Body of pancreas (tissue), 4 donors: ENCODE measurements around the gene FAM50A. TPM values are rescaled to one million over a fixed set of nuclear protein-coding genes. Genes with fewer than 3 reads are reported as not detected.
"Not testable (repeated sequence)": the region's sequence is repeated elsewhere in the genome, so short reads cannot be mapped to it uniquely, and the experiment has no call there.

Experiments used
- ATAC-seq: fragments of 150-250 bp; one replicate; pipeline ENCODE4 v1.9.1; 2016
- DNase-seq, 4 donors: peaks; one replicate each; pipeline ENCODE4 v3.0.0-alpha.2; 2019
- H3K27ac ChIP-seq, 4 donors: fragments of 200-600 bp; sonication (generic); 1 replicate in 3 of 4; 2 replicates in 1 of 4; pipeline versions ENCODE4 v1.5.1 to v1.6.1; 2016 to 2019; ENCODE audit warnings: mild to moderate bottlenecking in 1 of 4, mixed read lengths in 1 of 4, moderate library complexity in 1 of 4
- H3K27me3 ChIP-seq, 2 donors: fragments of 200-600 bp; sonication (generic); one replicate each; pipeline ENCODE4 v1.6.0; 2016; ENCODE audit warnings: mild to moderate bottlenecking in 1 of 2
- H3K36me3 ChIP-seq, 2 donors: fragments of 200-600 bp; sonication (generic); replicated peaks in 1 of 2; 2 replicates each; pipeline ENCODE4 v1.5.1; 2016; ENCODE audit warnings: low read depth in 2 of 2; ENCODE audit not compliant: insufficient read depth in 1 of 2
- H3K4me1 ChIP-seq: fragments of 200-600 bp; sonication (generic); one replicate; pipeline ENCODE4 v1.6.0; 2016
- H3K4me3 ChIP-seq, 2 donors: fragments of 200-600 bp; sonication (generic); 1 replicate in 1 of 2; 2 replicates in 1 of 2; pipeline ENCODE4 v1.5.1; 2016 to 2019
- H3K9me3 ChIP-seq, 3 donors: fragments of 200-600 bp; sonication (generic); 1 replicate in 2 of 3; 2 replicates in 1 of 3; pipeline ENCODE4 v1.5.1; 2016
- CTCF ChIP-seq, 7 experiments: fragments of 450-650 bp in 4 of 7; fragments of 200-600 bp in 3 of 7; sonication (generic) in 3 of 7; IDR thresholded peaks; one replicate each; pipeline ENCODE4 v1.5.1; 2016 to 2019; ENCODE audit warnings: antibody characterized with exemption in 7 of 7
- POLR2A ChIP-seq, 3 donors: fragments of 450-650 bp; IDR thresholded peaks; one replicate each; pipeline ENCODE4 v1.6.1; 2016; ENCODE audit warnings: antibody characterized with exemption in 3 of 3, mild to moderate bottlenecking in 2 of 3
- WGBS, 2 donors: methylation state at CpG; one replicate each; pipeline ENCODE4 v1.1.5; 2017; 5-methylcytosine and 5-hydroxymethylcytosine counted together
- intact Hi-C: fragments of 100-400 bp; cut with DNase I; formaldehyde crosslinking; loops from one replicate; pipeline ENCODE4 v1.15.1; 2023
- total RNA-seq, 2 donors: library from RNA; depleted of rRNA; stranded (reverse); fragments of >200 nt; gene quantifications; one replicate each; pipeline ENCODE4 v1.1.0, GENCODE V29; 2016

The FAM50A gene
- total RNA-seq, result 10 to 100 TPM; 14.5 to 48.8 TPM

DNA sequence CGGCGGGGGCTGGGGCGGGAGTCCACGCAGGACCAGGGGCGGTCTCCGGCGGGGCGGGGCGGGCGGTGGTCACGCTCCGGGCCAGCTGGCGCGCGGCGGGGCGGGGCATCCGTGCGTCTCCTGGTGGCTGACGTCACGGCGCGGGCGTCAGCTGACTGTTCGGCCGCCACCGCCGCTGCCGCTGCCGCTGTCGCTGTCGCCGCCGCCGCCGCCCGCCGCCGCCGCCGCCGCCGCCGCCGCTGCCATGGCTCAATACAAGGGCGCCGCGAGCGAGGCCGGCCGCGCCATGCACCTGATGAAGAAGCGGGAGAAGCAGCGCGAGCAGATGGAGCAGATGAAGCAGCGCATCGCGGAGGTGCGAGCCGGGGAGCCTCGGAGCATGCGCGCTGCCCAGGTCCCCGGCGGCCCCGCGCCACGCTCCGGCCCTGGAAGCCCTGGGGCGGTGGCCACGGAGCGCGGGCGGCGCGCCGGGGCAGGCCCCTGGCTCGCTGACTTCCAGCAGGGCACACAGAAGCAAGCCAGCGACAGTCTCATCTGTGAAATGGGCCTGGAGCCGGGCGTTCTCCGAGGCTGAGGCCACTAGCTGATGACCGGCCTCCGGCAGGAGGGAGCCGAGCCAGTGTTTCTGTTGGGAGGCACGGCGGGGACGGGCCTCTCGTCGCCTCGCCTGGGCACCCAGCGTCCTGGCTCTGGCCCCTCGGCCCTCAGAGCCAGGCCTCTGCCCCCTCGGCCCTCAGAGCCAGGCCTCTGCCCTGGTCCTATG, at the start of gene FAM50A:
TSS of gene FAM50A (plus strand) at position 150 of the 763 bp plus-strand sequence. CDS start at position 245, 95 bp downstream.
- WGBS, 2 donors, result 1% methylated on average over 54 of the region's 94 CpGs; no CpG with 5 or more reads in 1 of the 2 donors
- Histone ChIP-seq H3K9me3 (no peaks in the 10 kb centered on the region), H3K4me3 (peak within 1 kb of the TSS; percentile 10 to 25), H3K4me1 (peaks cover 22% of the 10 kb centered on the region), H3K36me3 (peaks cover 0 to 4% of the 10 kb centered on the region in 2 donors), H3K27ac (peak within 1 kb of the TSS; percentile 58 to 81 (median 72)), H3K27me3 (no peaks in the 10 kb centered on the region)
- ATAC-seq (peak; percentile 91), DNase-seq (peak; percentile 77 to 86 (median 80))
- TF ChIP-seq POLR2A (IDR thresholded peaks at IDR 0.05) (no peak), CTCF (IDR thresholded peaks at IDR 0.05) (peak in 2 of 7 experiments; percentile 14 to 24)
- intact Hi-C loops, result no loop called here

GRCh38 chrX:154396363-154396762, 47.6 kb upstream of the FAM50A start:
- H3K36me3 ChIP-seq, result not testable (repeated sequence)

DNA sequence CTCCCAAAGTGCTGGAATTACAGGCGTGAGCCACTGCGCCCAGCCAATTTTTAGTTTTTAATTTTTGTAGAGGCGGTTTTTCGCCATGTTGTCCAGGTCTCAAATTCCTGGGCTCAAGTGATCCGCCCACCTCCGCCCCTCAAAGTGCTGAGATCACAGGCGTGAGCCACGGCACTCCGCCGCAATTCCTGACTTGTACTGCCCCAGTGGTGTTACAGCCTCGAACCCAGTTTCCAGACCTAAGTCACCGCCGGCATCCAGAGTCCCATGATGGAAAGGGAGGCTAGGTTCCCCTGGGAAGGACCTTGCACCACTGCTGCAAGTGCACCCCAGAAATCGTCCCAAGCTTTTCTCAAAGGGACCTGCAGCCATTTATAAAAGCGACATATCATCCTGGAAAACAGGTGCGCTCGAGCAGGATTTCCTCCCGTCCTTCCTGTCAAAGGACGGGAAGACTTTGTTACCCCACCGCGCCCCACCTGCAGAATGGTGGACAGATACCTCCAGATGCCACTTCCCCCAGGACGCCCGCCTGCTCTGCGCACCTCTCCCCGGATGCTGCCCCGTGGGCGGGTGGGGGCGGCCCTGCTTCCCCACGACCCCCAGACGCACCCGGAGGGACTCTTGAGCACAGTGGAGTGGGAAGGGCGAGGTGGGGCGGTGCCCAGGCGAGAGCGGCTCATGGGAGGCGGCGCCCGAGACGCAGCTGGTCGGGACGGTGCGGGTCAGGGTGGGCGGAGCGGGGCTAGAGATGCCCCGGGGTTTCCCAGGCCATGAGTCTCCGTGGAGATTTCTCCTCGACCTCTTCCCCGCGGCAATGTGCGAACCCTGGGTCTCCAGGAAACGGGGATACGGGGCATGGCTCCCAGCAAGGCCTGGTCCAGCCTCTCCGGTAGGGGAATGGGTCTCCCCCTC, 46.7 kb upstream of the FAM50A start:
- Histone ChIP-seq H3K27me3 (no peaks in the 10 kb centered on the region), H3K36me3 (no peaks in the 10 kb centered on the region), H3K27ac (peak overlapping the region; percentile 89 to 99 (median 98)), H3K4me3 (no peak overlapping the region), H3K4me1 (peaks cover 20% of the 10 kb centered on the region), H3K9me3 (no peaks in the 10 kb centered on the region)
- 4 to 27% methylated on average over 2 to 44 of the region's 53 CpGs for WGBS, 2 donors
- TF ChIP-seq POLR2A (IDR thresholded peaks at IDR 0.05), result peak; percentile 43 to 60 (median 56)
- TF ChIP-seq CTCF (IDR thresholded peaks at IDR 0.05), result no peak
- peak; percentile 75 for ATAC-seq
- intact Hi-C loops, result no loop called here
- peak; percentile 81 to 86 (median 84) for DNase-seq

More at GRCh38 chrX:154396363-154396762, 47.6 kb upstream of the FAM50A start:
- H3K9me3 ChIP-seq, ATAC-seq, intact Hi-C loops, H3K4me3 ChIP-seq, H3K27me3 ChIP-seq: not testable (repeated sequence)
- Histone ChIP-seq H3K27ac (peak overlapping the region; percentile 89 to 99 (median 98)), H3K4me1 (peaks cover 18% of the 10 kb centered on the region)
- 60 to 72% methylated on average over 6 to 8 of the region's 17 CpGs for WGBS, 2 donors
- DNase-seq, result peak; percentile 37 to 50 (median 46)

DNA sequence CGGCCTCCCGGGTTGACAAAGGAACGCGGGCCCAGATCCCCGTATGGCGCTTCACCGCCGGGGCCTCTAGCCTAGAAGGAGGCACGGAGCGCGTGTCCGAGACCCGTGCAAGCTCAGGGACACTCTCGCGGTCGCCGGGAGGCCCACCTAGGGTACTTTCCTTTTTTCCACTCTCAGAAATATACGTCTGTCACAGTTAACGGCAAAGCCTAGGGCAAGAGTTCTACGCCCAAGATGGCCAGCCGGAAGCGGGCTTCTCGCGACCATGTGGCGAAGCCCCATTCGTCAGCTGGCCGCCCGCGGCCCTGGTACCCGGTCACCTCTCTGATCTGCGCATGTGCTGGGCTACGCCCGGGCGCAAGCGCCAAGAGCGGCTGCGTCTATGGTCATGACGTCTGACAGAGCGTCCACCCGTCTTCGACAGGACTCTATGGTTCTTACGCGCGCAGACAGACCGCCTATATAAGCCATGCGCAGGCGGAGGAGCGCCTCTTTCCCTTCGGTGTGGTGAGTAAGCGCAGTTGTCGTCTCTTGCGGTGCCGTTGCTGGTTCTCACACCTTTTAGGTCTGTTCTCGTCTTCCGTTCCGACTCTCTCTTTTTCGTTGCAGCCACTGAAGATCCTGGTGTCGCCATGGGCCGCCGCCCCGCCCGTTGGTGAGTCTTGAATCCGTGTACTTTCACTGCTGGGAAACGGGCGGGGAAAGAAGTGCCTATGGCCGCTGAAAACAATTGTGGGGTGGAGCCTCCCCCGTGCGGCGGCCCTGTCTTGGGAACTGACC, 45.9 kb upstream of the FAM50A start, which contains the start of gene RPL10:
TSS of gene RPL10 (plus strand) at position 490 of the 780 bp plus-strand sequence. CDS start at position 633, 143 bp downstream.
- H3K27ac ChIP-seq, result peak within 1 kb of the TSS; percentile 89 to 99 (median 98)
- ATAC-seq, result peak; percentile 88

More for the DNA sequence above, 45.9 kb upstream of the FAM50A start, which contains the start of gene RPL10:
- Histone ChIP-seq H3K9me3 (no peaks in the 10 kb centered on the region), H3K4me1 (peaks cover 20% of the 10 kb centered on the region), H3K27me3 (no peaks in the 10 kb centered on the region), H3K36me3 (no peaks in the 10 kb centered on the region), H3K4me3 (peak within 1 kb of the TSS; percentile 17 to 45)
- WGBS, 2 donors, result 0 to 1% methylated on average over 11 to 49 of the region's 69 CpGs
- TF ChIP-seq POLR2A (IDR thresholded peaks at IDR 0.05) (peak; percentile 86 to 99 (median 99)), CTCF (IDR thresholded peaks at IDR 0.05) (no peak)
- peak; percentile 94 to 97 (median 96) for DNase-seq
- intact Hi-C loops, result no loop called here
